Measurements from ENCODE around the gene TTC21A.

The TTC21A gene

DNA sequence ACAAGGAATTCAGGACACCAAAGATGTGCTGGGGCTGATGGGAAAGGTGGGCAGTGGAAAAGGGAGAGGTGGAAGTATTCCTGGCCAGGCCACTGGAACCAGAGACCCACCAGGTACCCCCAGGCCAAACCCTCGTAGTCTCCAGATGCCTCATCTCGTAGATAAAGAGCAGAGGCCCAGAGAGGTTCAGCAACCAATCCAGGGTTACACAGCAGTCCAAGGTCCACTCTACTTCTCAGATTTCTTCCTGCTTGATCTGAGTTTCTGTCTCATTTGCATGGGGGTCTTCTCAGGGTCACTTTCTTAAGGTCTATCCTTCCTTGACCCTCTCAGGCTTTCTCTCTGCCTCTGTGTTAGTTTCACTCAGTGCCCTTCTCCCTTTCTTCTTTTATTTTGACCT, 5.1 kb downstream of the TTC21A start:
- TF ChIP-seq, protein P1, sequence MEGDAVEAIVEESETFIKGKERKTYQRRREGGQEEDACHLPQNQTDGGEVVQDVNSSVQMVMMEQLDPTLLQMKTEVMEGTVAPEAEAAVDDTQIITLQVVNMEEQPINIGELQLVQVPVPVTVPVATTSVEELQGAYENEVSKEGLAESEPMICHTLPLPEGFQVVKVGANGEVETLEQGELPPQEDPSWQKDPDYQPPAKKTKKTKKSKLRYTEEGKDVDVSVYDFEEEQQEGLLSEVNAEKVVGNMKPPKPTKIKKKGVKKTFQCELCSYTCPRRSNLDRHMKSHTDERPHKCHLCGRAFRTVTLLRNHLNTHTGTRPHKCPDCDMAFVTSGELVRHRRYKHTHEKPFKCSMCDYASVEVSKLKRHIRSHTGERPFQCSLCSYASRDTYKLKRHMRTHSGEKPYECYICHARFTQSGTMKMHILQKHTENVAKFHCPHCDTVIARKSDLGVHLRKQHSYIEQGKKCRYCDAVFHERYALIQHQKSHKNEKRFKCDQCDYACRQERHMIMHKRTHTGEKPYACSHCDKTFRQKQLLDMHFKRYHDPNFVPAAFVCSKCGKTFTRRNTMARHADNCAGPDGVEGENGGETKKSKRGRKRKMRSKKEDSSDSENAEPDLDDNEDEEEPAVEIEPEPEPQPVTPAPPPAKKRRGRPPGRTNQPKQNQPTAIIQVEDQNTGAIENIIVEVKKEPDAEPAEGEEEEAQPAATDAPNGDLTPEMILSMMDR (conservative IDR thresholded peaks at IDR 0.05) = no peak
- TF ChIP-seq ZFX (IDR thresholded peaks at IDR 0.05) = no peak
- no peak overlapping the region for H3K27ac ChIP-seq

GRCh38 chr3:39113291-39113690, 5.8 kb downstream of the TTC21A start:
- H3K27ac ChIP-seq = no peak overlapping the region
- TF ChIP-seq, protein P1 (conservative IDR thresholded peaks at IDR 0.05) = no peak
- TF ChIP-seq ZFX (IDR thresholded peaks at IDR 0.05) = no peak

GRCh38 chr3:39114456-39114855, 7.0 kb downstream of the TTC21A start:
- TF ChIP-seq, protein P1 (conservative IDR thresholded peaks at IDR 0.05) = no peak
- no peak for TF ChIP-seq ZFX (IDR thresholded peaks at IDR 0.05)
- H3K27ac ChIP-seq = no peak overlapping the region

DNA sequence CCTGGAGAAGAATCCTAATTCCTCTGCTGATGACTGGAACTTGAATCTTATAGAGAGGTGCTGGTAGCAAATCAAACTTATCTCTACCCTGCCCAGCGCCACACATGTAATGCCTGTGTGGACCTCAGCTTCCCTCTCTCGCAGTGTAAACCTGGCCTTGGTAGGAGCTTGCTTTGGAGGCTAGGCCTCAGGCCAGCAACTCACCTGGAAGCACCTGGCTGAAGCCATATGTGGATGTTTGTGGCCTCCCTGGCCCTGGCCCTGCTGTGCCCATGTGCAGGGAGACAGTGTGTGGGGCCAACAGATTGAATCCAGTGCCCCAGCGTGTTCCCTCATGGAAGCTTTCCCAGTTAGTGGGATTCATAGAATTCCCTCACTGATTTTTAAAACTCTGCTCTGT, 8.4 kb downstream of the TTC21A start:
- no peak for TF ChIP-seq ZFX (IDR thresholded peaks at IDR 0.05)
- TF ChIP-seq, protein P1 (conservative IDR thresholded peaks at IDR 0.05) = no peak
- H3K27ac ChIP-seq = no peak overlapping the region

DNA sequence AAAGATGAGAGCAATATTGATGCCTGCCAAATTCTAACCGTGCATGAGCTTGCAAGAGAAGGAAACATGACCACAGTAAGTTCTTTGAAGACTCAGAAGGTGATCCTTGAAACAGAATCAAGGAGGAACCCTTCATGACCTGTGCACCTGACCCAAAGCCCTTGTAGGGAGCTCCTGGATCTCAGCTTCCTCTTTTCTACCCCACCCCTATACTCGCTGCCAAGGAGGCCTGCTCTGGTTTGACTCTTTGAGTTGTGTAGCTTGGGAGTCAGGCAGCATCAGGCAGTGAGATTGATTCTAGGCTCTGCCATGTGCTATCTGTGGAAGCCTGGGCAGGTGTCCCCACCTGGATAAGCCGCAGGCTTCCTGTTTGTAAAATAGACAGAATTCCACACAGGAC, 10.6 kb downstream of the TTC21A start:
- TF ChIP-seq ZFX (IDR thresholded peaks at IDR 0.05) = no peak
- TF ChIP-seq, protein P1 (conservative IDR thresholded peaks at IDR 0.05) = no peak
- no peak overlapping the region for H3K27ac ChIP-seq

DNA sequence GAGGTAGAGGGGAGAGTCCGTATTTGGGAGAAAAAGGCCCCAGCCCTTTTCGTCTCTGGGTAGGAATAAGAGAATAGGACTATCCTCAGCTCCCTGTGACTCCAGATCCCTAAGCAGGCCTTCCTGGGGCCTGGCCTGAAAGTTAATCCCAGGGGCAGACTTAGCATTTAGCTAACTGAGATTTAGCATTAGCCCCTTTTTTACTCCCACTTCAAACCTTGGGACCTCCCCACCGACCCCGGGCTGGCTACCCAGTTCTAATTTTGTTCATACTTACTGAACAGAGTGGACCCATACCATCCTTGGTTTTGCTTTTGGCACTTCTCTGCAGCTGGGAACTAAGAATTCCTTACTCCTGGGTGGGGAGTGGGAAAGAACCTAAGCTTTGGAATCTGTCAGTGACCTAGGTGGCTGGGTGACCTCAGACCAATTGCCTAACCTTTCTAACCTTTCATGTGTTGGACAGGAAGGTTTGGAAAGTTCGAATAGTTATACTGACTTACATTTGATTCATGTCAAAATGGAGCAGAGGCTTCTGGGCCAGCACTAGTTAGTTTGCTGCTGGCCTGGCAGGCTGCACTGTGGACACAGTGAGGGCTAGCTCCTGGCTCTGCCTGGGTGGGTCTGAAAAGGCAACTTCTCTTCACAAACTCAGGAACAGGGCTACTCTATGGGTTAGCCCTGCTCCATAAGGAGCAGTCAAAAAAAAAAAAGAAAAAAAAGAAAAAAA, 11.6 kb downstream of the TTC21A start:
- no peak overlapping the region for H3K27ac ChIP-seq
- TF ChIP-seq, protein P1 (conservative IDR thresholded peaks at IDR 0.05) = no peak
- no peak for TF ChIP-seq ZFX (IDR thresholded peaks at IDR 0.05)

DNA sequence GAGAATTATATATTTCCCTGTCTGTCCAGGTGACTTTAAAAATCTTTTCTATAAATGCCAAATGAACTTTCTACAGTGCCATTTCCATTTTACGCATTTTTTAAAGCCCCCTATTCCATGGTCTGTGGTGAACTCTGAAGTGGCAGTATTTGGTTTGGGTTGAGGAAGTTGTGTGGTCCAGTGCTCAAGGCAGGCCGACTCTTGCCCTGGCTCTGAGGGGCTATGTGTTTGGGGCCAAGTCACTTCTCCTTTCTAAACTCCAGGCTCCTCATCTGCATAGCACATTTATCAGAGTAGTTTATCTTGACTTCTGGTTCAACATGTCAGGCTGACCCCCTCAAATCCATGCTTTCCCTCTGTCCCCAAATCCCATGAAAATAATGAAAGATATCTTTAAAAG, 14.1 kb downstream of the TTC21A start:
- TF ChIP-seq, protein P1 (conservative IDR thresholded peaks at IDR 0.05) = no peak
- TF ChIP-seq ZFX (IDR thresholded peaks at IDR 0.05) = no peak
- no peak overlapping the region for H3K27ac ChIP-seq

Data from C4-2B (cell line).